Trophoblast cell (in vitro differentiated cells and primary cell): ENCODE results near the gene RAD51C.
A peak's percentile ranks its signal among the peaks of the same experiment; 100 is the strongest.

Experiments
- DNase-seq, 2 donors: peaks; one replicate each; pipeline ENCODE4 v3.0.0-alpha.2; 2016
- H2AFZ ChIP-seq: 2 replicates; pipeline ENCODE4 v1.6.1; 2013; ENCODE audit warnings: low read length, moderate library complexity, mild to moderate bottlenecking; ENCODE audit not compliant: insufficient read depth, poor library complexity
- H2AK5ac ChIP-seq: 2 replicates; pipeline ENCODE4 v1.6.1; 2013; ENCODE audit warnings: mild to moderate bottlenecking, low read length
- H2BK120ac ChIP-seq: 2 replicates; pipeline ENCODE4 v1.6.1; 2013; ENCODE audit warnings: low read length, mild to moderate bottlenecking, moderate library complexity; ENCODE audit not compliant: insufficient read depth, poor library complexity
- H2BK12ac ChIP-seq: 2 replicates; pipeline ENCODE4 v1.6.1; 2013; ENCODE audit warnings: mild to moderate bottlenecking, low read length, moderate library complexity
- H2BK5ac ChIP-seq: 2 replicates; pipeline ENCODE4 v1.6.1; 2013; ENCODE audit warnings: low read length, low read depth, moderate library complexity, mild to moderate bottlenecking; ENCODE audit not compliant: poor library complexity
- H3K14ac ChIP-seq: 2 replicates; pipeline ENCODE4 v1.6.1; 2013; ENCODE audit warnings: mild to moderate bottlenecking, low read length
- H3K18ac ChIP-seq: 2 replicates; pipeline ENCODE4 v1.6.1; 2013; ENCODE audit warnings: mild to moderate bottlenecking, low read length
- H3K23ac ChIP-seq: 2 replicates; pipeline ENCODE4 v1.6.1; 2013; ENCODE audit warnings: low read length
- H3K27ac ChIP-seq: 2 replicates; pipeline ENCODE4 v1.5.1; 2013; ENCODE audit warnings: low read depth, mild to moderate bottlenecking, inconsistent platforms, low read length, moderate library complexity
- H3K27me3 ChIP-seq: 2 replicates; pipeline ENCODE4 v1.6.1; 2013; ENCODE audit warnings: inconsistent platforms, mild to moderate bottlenecking, low read length, moderate library complexity; ENCODE audit not compliant: insufficient read depth
- H3K36me3 ChIP-seq, 2 experiments: 1 replicate in 1 of 2; 2 replicates in 1 of 2; pipeline ENCODE4 v1.6.1; 2013; ENCODE audit warnings: low read length in 2 of 2, mild to moderate bottlenecking in 2 of 2, moderate library complexity in 1 of 2; ENCODE audit not compliant: insufficient read depth in 2 of 2, control insufficient read depth in 1 of 2
- H3K4ac ChIP-seq: 2 replicates; pipeline ENCODE4 v1.6.1; 2013; ENCODE audit warnings: low read depth, mild to moderate bottlenecking, low read length, moderate library complexity
- H3K4me1 ChIP-seq, 2 experiments: 1 replicate in 1 of 2; 2 replicates in 1 of 2; pipeline ENCODE4 v1.6.1; 2013; ENCODE audit warnings: low read length in 2 of 2, mild to moderate bottlenecking in 2 of 2, moderate library complexity in 1 of 2; ENCODE audit not compliant: insufficient read depth in 2 of 2, control insufficient read depth in 1 of 2
- H3K4me2 ChIP-seq: 2 replicates; pipeline ENCODE4 v1.6.1; 2013; ENCODE audit warnings: inconsistent platforms, mild to moderate bottlenecking, low read length, moderate library complexity
- H3K4me3 ChIP-seq: 2 replicates; pipeline ENCODE4 v1.5.1; 2013; ENCODE audit warnings: mild to moderate bottlenecking, low read depth, low read length, inconsistent platforms
- H3K79me1 ChIP-seq: one replicate; pipeline ENCODE4 v1.6.1; 2013; ENCODE audit warnings: low read length
- H3K79me2 ChIP-seq: 2 replicates; pipeline ENCODE4 v1.6.1; 2013; ENCODE audit warnings: low read length, mild to moderate bottlenecking; ENCODE audit not compliant: control insufficient read depth, insufficient read depth, poor library complexity
- H3K9ac ChIP-seq: 2 replicates; pipeline ENCODE4 v1.6.1; 2013; ENCODE audit warnings: mild to moderate bottlenecking, low read length
- H3K9me3 ChIP-seq: 2 replicates; pipeline ENCODE4 v1.6.1; 2013; ENCODE audit warnings: low read depth, mild to moderate bottlenecking, control low read depth, inconsistent platforms, low read length; ENCODE audit not compliant: insufficient read depth
- H4K12ac ChIP-seq: 2 replicates; pipeline ENCODE4 v1.6.1; 2013; ENCODE audit warnings: low read depth, mild to moderate bottlenecking, low read length, moderate library complexity
- H4K8ac ChIP-seq: 2 replicates; pipeline ENCODE4 v1.6.1; 2013; ENCODE audit warnings: low read depth, mild to moderate bottlenecking, low read length, moderate library complexity
- H4K91ac ChIP-seq: one replicate; pipeline ENCODE4 v1.6.1; 2013; ENCODE audit warnings: low read depth, mild to moderate bottlenecking, low read length, moderate library complexity
- WGBS: extraction: QIAGEN DNeasy Blood & Tissue Kit; methylation state at CpG from one replicate; pipeline ENCODE4 v1.1.7; 2013; ENCODE audit warnings: missing lambda C conversion rate; ENCODE audit not compliant: insufficient read length, insufficient coverage; ENCODE audit errors: extremely low coverage; 5-methylcytosine and 5-hydroxymethylcytosine counted together

Gene RAD51C

DNA sequence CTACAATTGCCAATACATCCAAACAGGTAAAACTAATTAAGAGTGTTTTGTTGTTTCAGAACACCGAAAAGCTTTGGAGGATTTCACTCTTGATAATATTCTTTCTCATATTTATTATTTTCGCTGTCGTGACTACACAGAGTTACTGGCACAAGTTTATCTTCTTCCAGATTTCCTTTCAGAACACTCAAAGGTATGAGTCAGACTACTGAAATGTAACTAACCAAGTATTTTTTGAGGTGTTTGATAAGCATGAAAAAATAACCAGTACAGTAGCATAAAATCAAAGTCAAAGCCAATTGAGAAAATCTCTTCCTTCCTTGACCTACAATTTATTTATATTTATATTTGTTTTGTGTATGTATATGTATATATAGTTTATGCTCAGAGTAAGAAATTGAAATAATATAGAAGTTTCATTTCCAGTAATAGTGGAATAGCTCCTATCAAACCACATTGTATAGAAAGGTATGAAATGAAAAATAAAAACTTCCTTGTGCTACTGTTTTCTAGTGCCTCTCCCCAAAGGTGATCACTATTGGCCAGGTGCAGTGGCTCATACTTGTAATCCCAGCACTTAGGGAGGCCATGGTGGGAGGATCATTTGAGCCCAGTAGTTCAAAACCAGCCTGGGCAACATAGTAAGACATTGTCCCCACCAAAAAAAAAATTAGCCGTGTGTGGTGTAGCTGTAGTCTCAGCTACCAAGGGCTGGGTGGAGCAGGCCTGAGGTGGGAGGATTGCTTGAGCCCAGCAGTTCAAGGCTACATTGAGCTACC is 10.9 kb downstream of the RAD51C start:
- Histone ChIP-seq H4K8ac (no peak overlapping the region), H3K4ac (no peak overlapping the region), H3K36me3 (peaks cover 0 to 4% of the 10 kb centered on the region in 2 experiments), H3K4me2 (no peak overlapping the region), H3K27me3 (no peaks in the 10 kb centered on the region), H4K91ac (no peak overlapping the region), H3K4me3 (no peak overlapping the region), H3K23ac (no peak overlapping the region), H3K14ac (no peak overlapping the region), H3K9me3 (no peaks in the 10 kb centered on the region), H3K79me2 (no peaks in the 10 kb centered on the region), H2BK5ac (no peak overlapping the region), H3K27ac (no peak overlapping the region), H3K9ac (no peak overlapping the region), H2BK12ac (no peak overlapping the region), H2BK120ac (no peak overlapping the region), H3K79me1 (no peaks in the 10 kb centered on the region), H2AFZ (no peak overlapping the region), H4K12ac (no peak overlapping the region), H3K4me1 (peaks cover 2 to 3% of the 10 kb centered on the region in 2 experiments), H3K18ac (no peak overlapping the region), H2AK5ac (no peak overlapping the region)
- peak in 1 of 2 donors; percentile 61 for DNase-seq
- no CpG with 5 or more reads among the region's 4 CpGs for WGBS

DNA sequence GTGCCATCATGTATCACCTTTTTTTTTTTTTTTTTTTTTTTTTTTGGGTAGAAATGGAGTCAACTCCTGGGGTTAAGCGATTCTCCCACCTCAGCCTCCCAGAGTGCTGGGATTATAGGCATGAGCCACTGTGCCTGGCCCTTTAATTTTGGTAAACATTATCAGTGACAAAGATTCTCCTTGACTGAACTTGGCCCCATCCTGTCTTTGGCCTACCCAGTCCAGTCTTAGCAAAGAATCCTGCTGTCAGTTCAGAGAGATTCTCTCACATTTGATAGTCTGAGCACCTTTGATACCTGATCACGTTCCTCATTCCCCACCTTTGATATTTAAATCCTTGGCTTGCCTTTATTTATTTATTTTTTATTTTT is 11.5 kb downstream of the RAD51C start:
- no peak overlapping the region for H3K4me2 ChIP-seq
- H2BK5ac ChIP-seq = no peak overlapping the region
- peaks cover 0 to 4% of the 10 kb centered on the region in 2 experiments for H3K36me3 ChIP-seq
- no peak overlapping the region for H3K27ac ChIP-seq
- peaks cover 2 to 3% of the 10 kb centered on the region in 2 experiments for H3K4me1 ChIP-seq
- H2BK12ac ChIP-seq = no peak overlapping the region
- no peak overlapping the region for H2AK5ac ChIP-seq
- H3K79me1 ChIP-seq = no peaks in the 10 kb centered on the region
- no peak overlapping the region for H4K12ac ChIP-seq
- WGBS = no CpG with 5 or more reads among the region's 2 CpGs
- H4K91ac ChIP-seq = no peak overlapping the region
- DNase-seq = no peak
- H4K8ac ChIP-seq = no peak overlapping the region
- H2AFZ ChIP-seq = no peak overlapping the region
- no peaks in the 10 kb centered on the region for H3K79me2 ChIP-seq
- no peak overlapping the region for H3K14ac ChIP-seq
- no peak overlapping the region for H3K4me3 ChIP-seq
- no peak overlapping the region for H3K18ac ChIP-seq
- no peak overlapping the region for H3K23ac ChIP-seq
- H3K9me3 ChIP-seq = no peaks in the 10 kb centered on the region
- no peaks in the 10 kb centered on the region for H3K27me3 ChIP-seq
- no peak overlapping the region for H3K9ac ChIP-seq
- H3K4ac ChIP-seq = no peak overlapping the region
- no peak overlapping the region for H2BK120ac ChIP-seq

DNA sequence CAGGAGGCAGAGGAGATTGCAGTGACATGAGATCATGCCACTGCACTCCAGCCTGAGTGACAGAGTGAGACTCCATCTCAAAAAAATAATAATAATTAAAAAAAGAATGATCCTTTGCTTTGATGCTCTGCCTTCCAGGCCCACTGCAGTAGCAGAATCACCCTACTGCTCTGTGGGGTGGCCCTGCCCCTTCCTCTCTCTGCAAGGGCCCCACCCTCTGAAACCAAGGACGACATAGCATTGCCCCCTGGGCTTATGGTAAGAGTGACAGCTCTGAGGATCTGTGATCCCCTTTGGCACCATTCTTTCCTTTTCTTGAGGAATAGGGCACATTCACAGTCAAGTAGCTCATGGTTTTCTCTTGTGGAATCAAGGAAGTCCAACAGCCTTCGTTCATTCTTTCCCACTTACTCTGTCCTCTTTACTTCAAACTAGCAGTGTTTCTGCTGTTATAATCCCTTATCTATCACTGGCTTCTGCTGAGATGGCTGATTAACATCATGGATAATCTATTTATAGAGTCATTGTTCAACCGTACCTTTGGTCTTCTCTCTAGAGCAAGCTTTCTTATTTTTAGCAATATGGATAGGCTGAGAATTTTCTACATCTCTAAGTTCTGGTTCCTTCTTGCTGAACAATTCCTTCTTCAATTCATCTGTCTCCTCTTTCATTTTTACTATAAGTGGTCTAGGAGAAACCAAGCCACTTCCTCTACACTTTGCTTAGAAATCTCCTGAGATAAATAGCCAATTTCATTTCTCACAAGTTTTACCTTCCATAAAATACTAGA is 14.1 kb downstream of the RAD51C start:
- Histone ChIP-seq H3K27me3 (no peaks in the 10 kb centered on the region), H2BK120ac (no peak overlapping the region), H3K79me2 (no peaks in the 10 kb centered on the region), H2AFZ (no peak overlapping the region), H4K91ac (no peak overlapping the region), H3K36me3 (peaks cover 0 to 2% of the 10 kb centered on the region in 2 experiments), H3K27ac (no peak overlapping the region), H3K79me1 (no peaks in the 10 kb centered on the region), H4K12ac (no peak overlapping the region), H3K9me3 (no peaks in the 10 kb centered on the region), H3K4me3 (no peak overlapping the region), H3K14ac (no peak overlapping the region), H3K4me2 (no peak overlapping the region), H4K8ac (no peak overlapping the region), H2BK12ac (no peak overlapping the region), H2AK5ac (no peak overlapping the region), H3K4me1 (peaks cover 2 to 3% of the 10 kb centered on the region in 2 experiments), H3K9ac (no peak overlapping the region), H3K18ac (no peak overlapping the region), H2BK5ac (no peak overlapping the region), H3K4ac (no peak overlapping the region), H3K23ac (no peak overlapping the region)
- WGBS = no CpG with 5 or more reads among the region's 3 CpGs
- peak; percentile 55 to 79 for DNase-seq

DNA sequence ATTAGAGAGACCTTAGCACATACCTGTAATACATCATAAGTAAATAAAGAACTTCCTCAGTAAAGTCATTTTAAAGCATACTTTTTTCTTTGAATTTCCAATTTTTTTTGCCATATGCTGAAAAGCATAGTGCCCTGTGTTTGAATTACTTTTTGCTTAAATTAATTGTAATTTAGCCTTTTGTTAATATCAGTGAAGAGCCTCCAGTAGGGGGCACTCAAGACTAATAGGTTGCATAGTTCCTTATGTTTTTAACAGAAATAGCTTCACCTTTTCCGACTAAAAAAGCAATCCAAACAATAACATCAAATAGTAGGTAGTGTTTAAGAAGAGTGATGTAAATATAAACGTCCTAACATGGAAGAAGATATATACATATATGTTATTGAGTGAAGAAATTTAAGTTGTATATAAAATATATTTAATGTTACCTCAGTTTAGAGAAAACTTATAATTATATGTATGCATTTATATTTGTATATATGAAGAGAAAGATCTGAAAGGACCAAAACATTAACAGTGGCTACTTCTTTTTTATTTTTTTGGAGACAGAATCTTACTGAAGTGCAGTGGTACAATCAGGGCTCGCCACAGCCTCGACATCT is 18.6 kb downstream of the RAD51C start:
- no peaks in the 10 kb centered on the region for H3K27me3 ChIP-seq
- no CpG with 5 or more reads among the region's 4 CpGs for WGBS
- peaks cover 0 to 2% of the 10 kb centered on the region in 2 experiments for H3K36me3 ChIP-seq
- no peak overlapping the region for H3K23ac ChIP-seq
- H4K91ac ChIP-seq = no peak overlapping the region
- no peak overlapping the region for H2BK120ac ChIP-seq
- no peaks in the 10 kb centered on the region for H3K4me1 ChIP-seq
- no peak overlapping the region for H3K14ac ChIP-seq
- no peak overlapping the region for H3K9ac ChIP-seq
- peak; percentile 53 to 91 for DNase-seq
- H3K9me3 ChIP-seq = no peaks in the 10 kb centered on the region
- no peak overlapping the region for H3K27ac ChIP-seq
- no peak overlapping the region for H3K18ac ChIP-seq
- H2BK12ac ChIP-seq = no peak overlapping the region
- no peaks in the 10 kb centered on the region for H3K79me1 ChIP-seq
- no peak overlapping the region for H4K8ac ChIP-seq
- H3K4me2 ChIP-seq = no peak overlapping the region
- no peak overlapping the region for H2AFZ ChIP-seq
- no peak overlapping the region for H2AK5ac ChIP-seq
- H4K12ac ChIP-seq = no peak overlapping the region
- no peak overlapping the region for H3K4me3 ChIP-seq
- no peak overlapping the region for H2BK5ac ChIP-seq
- H3K79me2 ChIP-seq = no peaks in the 10 kb centered on the region
- no peak overlapping the region for H3K4ac ChIP-seq
